Heart right ventricle (tissue), 16 donors: ENCODE measurements around the gene RHCE. TPM values are rescaled to one million over a fixed set of nuclear protein-coding genes. Genes with fewer than 3 reads are reported as not detected.
"Not testable (repeated sequence)": the region's sequence is repeated elsewhere in the genome, so short reads cannot be mapped to it uniquely, and the experiment has no call there.

Source experiments
- ATAC-seq, 8 donors: fragments of 200-7000 bp; cut with Tn5 transposase; one replicate each; pipeline ENCODE4 v1.9.1; 2020; ENCODE audit warnings: mild to moderate bottlenecking in 8 of 8, moderate library complexity in 8 of 8, moderate number of reproducible peaks in 1 of 8
- DNase-seq, 2 donors: peaks; one replicate each; pipeline ENCODE4 v3.0.0-alpha.2; 2020
- H3K27ac ChIP-seq, 10 donors: fragments of 200-600 bp; sonication (generic) in 2 of 10; one replicate each; pipeline versions ENCODE4 v1.5.0 to v1.8.0; 2020 to 2022; ENCODE audit warnings: mild to moderate bottlenecking in 3 of 10
- H3K27me3 ChIP-seq, 7 donors: fragments of 200-600 bp; one replicate each; pipeline ENCODE4 v1.8.0; 2021 to 2022; ENCODE audit warnings: mild to moderate bottlenecking in 2 of 7
- H3K36me3 ChIP-seq, 9 donors: fragments of 200-600 bp; sonication (generic) in 1 of 9; one replicate each; pipeline versions ENCODE4 v1.5.0 to v1.8.0; 2020 to 2022; ENCODE audit warnings: mild to moderate bottlenecking in 2 of 9
- H3K4me1 ChIP-seq, 9 donors: fragments of 200-600 bp; sonication (generic) in 1 of 9; one replicate each; pipeline versions ENCODE4 v1.5.0 to v1.8.0; 2020 to 2022; ENCODE audit warnings: mild to moderate bottlenecking in 4 of 9
- H3K4me3 ChIP-seq, 10 donors: fragments of 200-600 bp; sonication (generic) in 2 of 10; one replicate each; pipeline versions ENCODE4 v1.5.0 to v1.8.0; 2020 to 2022; ENCODE audit warnings: mild to moderate bottlenecking in 7 of 10, moderate library complexity in 2 of 10
- H3K9me3 ChIP-seq, 11 donors: fragments of 200-600 bp in 10 of 11; sonication (generic) in 2 of 11; one replicate each; pipeline versions ENCODE4 v1.5.0 to v1.8.0; 2013 to 2022; ENCODE audit warnings: mild to moderate bottlenecking in 2 of 11, control low read depth in 1 of 11, moderate library complexity in 1 of 11
- CTCF ChIP-seq, 9 donors: fragments of 200-600 bp; sonication (generic) in 2 of 9; IDR thresholded peaks; one replicate each; pipeline versions ENCODE4 v1.5.0 to v1.8.0; 2021 to 2022; ENCODE audit warnings: antibody characterized with exemption in 9 of 9, mild to moderate bottlenecking in 5 of 9, moderate library complexity in 1 of 9
- WGBS, 2 donors: extraction: QIAGEN DNeasy Blood & Tissue Kit; methylation state at CpG; one replicate each; pipeline ENCODE4 v1.1.7; 2013; ENCODE audit warnings: inconsistent platforms in 1 of 2; 5-methylcytosine and 5-hydroxymethylcytosine counted together
- intact Hi-C, 10 donors: fragments of 100-400 bp; cut with DNase I; formaldehyde crosslinking; loops; one replicate each; pipeline versions ENCODE4 v1.11.1 to v1.14.2; 2022
- polyA plus RNA-seq, 2 donors: library from polyadenylated mRNA; stranded (reverse); fragments of 200-250 nt; gene quantifications; one replicate each; pipeline ENCODE4 v1.2.3, GENCODE V29; 2013
- total RNA-seq, 10 donors: library from RNA; stranded (reverse); fragmentation: NEBNext Ultra II Directional in 3 of 10; extraction: Animal tissue kit (Norgen Biotek cat#: 25700) in 3 of 10; gene quantifications; one replicate each; pipeline versions ENCODE4 v1.2.1 to v1.2.4, GENCODE V29; 2021 to 2023
- donor health status: Arrhythmogenic right ventricular cardiomyopathy.
- donor health status: ischemic (EF 13 %, LVEDD 7.1; RV severe dilation, severe dysfunction).
- donor health status: healthy with polysubstance abuse.
- donor health status: DM: no; HTN: yes; CAD: no.
- donor health status: DM: no; HTN: no; CAD: no.
- donor health status: ischemic (EF 25% LVEDD 6.9; RV normal size, moderate dysfunction).
- donor health status: ischemic (EF 25% LVEDD 5.7; RV mildly dilated, moderate dysfunction).
- donor health status: healthy.
- donor health status: DM: yes; HTN: yes; CAD: no.
- donor health status: Ischemic cardiomyopathy.
- donor health status: ischemic (EF 35%, LVEDD 5.7; RV mildly dilated, moderate dysfunction).
- donor health status: nonischemic (EF 11% LVEDD 7.7; RV severe dilation, severe dysfunction).
- donor health status: DM: yes; HTN: yes; CAD: no.
- donor health status: PGD.
- donor health status: ischemic (EF 29% LVEDD 5.4; RV normal size, mild dysfunction).
- donor health status: nonischemic (EF 23%, LVEDD 6.1; RV moderate dilation, normal function).

Gene RHCE
- total and polyA plus RNA-seq, 12 donors = 0.17 to 4.9 (median 0.92) TPM

DNA sequence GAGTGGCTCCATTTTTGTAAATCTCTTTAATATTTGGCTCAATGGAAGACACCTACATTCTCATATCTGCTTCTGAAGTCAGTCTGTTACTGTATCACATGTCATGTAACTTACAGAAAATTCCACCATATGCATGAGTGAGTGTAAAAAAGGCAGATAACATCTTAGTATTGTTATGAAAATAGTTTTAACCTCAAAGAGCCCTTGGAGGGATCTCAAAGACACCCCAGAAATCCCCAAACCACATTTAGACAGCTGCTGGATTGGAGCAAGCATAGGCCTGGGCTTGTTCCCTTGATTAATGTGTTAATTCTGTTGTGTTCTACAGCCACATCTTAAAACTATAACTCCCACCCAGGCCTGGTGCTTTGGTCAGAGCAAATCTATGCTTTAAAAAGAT is 26.9 kb upstream of the RHCE start:
- H3K27ac ChIP-seq = no peak overlapping the region
- peaks cover 0 to 19% (median 7%) of the 10 kb centered on the region in 9 donors for H3K4me1 ChIP-seq
- no peaks in the 10 kb centered on the region for H3K9me3 ChIP-seq
- peaks cover 0 to 46% (median 4%) of the 10 kb centered on the region in 9 donors for H3K36me3 ChIP-seq
- intact Hi-C loops = no loop called here
- DNase-seq (no peak), ATAC-seq (no peak)
- H3K4me3 ChIP-seq = no peak overlapping the region
- TF ChIP-seq CTCF (IDR thresholded peaks at IDR 0.05) = no peak
- no peaks in the 10 kb centered on the region for H3K27me3 ChIP-seq

DNA sequence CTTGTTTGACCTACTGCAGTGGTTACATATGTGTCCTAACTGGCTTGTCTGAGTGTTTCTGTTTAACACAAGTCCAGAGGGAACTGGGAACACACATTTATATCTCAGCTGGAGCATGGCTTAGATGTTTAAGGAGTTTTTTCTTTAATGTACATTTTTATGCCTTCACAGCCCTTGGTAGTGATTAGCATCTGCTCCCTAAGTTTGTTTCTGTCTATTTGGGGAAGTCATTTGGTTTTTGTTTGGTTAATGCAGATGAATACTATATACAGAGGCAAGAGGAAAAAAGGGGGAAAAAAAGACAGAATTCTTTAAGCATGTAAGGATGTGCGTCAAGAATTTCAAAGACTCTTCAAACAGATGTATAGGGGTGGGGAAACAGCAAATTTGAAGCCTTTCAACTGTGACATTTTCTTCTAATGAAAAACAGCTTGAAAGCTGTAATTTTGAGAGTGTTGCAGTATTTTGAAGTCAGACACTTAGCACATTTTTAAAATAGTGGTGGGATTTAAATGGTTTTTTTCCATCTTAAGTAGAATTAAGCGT is 25.4 kb upstream of the RHCE start:
- no peak overlapping the region for H3K4me3 ChIP-seq
- 79 to 83% methylated on average over 2 of the region's 2 CpGs for WGBS, 2 donors
- TF ChIP-seq CTCF (IDR thresholded peaks at IDR 0.05) = no peak
- peaks cover 0 to 30% (median 7%) of the 10 kb centered on the region in 9 donors for H3K4me1 ChIP-seq
- peaks cover 0 to 45% (median 4%) of the 10 kb centered on the region in 9 donors for H3K36me3 ChIP-seq
- H3K9me3 ChIP-seq = no peaks in the 10 kb centered on the region
- no peaks in the 10 kb centered on the region for H3K27me3 ChIP-seq
- ATAC-seq = no peak
- intact Hi-C loops = no loop called here
- no peak overlapping the region for H3K27ac ChIP-seq
- DNase-seq = no peak

- intact Hi-C loops = not testable (repeated sequence)
Measured at GRCh38 chr1:25444604-25445003, 24.0 kb upstream of the RHCE start.

GRCh38 chr1:25443030-25443699 is 22.5 kb upstream of the RHCE start:
- ATAC-seq (no peak), DNase-seq (no peak)
- TF ChIP-seq CTCF (IDR thresholded peaks at IDR 0.05) = no peak
- no peaks in the 10 kb centered on the region for H3K9me3 ChIP-seq
- no peak overlapping the region for H3K27ac ChIP-seq
- peaks cover 0 to 34% (median 10%) of the 10 kb centered on the region in 9 donors for H3K4me1 ChIP-seq
- intact Hi-C loops = no loop called here
- WGBS, 2 donors = 89 to 90% methylated on average over 4 of the region's 4 CpGs
- H3K4me3 ChIP-seq = no peak overlapping the region
- peaks cover 0 to 17% (median 4%) of the 10 kb centered on the region in 9 donors for H3K36me3 ChIP-seq
- no peaks in the 10 kb centered on the region for H3K27me3 ChIP-seq

More at GRCh38 chr1:25444604-25445003, 24.0 kb upstream of the RHCE start:
- not testable (repeated sequence) for DNase-seq, H3K9me3 ChIP-seq, H3K4me3 ChIP-seq, ATAC-seq, H3K27ac ChIP-seq, H3K27me3 ChIP-seq
- 95% methylated on average over 5 of the region's 5 CpGs for WGBS, 2 donors
- peaks cover 0 to 32% (median 4%) of the 10 kb centered on the region in 9 donors for H3K36me3 ChIP-seq
- peaks cover 0 to 30% (median 7%) of the 10 kb centered on the region in 9 donors for H3K4me1 ChIP-seq

DNA sequence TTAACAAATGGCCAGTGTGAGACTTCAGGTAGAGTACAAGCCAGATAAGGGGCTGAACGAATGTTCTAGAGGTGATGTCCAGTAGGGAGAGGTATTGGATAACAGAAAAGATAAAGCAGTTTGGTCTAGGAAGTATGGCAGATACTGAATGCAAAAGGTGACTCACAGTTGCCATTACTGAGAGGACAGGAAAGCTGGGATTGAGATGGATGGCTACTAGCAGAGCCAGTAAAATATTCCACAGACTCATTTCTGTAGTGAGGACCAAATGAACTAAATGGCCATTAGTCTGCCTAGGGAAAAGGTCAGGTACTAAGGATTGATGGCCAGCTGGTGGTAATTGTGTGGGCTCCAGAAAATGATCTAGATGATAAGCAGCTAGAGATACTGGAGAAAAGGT is 21.6 kb upstream of the RHCE start:
- Histone ChIP-seq H3K9me3 (no peaks in the 10 kb centered on the region), H3K36me3 (peaks cover 0 to 15% (median 4%) of the 10 kb centered on the region in 9 donors), H3K4me3 (no peak overlapping the region), H3K27ac (no peak overlapping the region), H3K27me3 (no peaks in the 10 kb centered on the region), H3K4me1 (peaks cover 0 to 34% (median 10%) of the 10 kb centered on the region in 9 donors)
- intact Hi-C loops = no loop called here
- TF ChIP-seq CTCF (IDR thresholded peaks at IDR 0.05) = no peak
- peak in 2 of 8 donors; percentile 55 to 59 for ATAC-seq
- DNase-seq = no peak
- WGBS, 2 donors = 41 to 56% methylated on average over 1 of the region's 1 CpG
